CD4-positive, alpha-beta T cell treated with Interleukin-6 at 100 ng/mL for 8 hours (primary cell): ENCODE results near the gene PDZK1.
"Not testable (repeated sequence)": the region's sequence is repeated elsewhere in the genome, so short reads cannot be mapped to it uniquely, and the experiment has no call there.

Source experiments
- DNase-seq: peaks from one replicate; pipeline ENCODE4 v3.0.0-alpha.2; 2020; ENCODE audit warnings: mixed read lengths, low spot score

PDZK1 gene

DNA sequence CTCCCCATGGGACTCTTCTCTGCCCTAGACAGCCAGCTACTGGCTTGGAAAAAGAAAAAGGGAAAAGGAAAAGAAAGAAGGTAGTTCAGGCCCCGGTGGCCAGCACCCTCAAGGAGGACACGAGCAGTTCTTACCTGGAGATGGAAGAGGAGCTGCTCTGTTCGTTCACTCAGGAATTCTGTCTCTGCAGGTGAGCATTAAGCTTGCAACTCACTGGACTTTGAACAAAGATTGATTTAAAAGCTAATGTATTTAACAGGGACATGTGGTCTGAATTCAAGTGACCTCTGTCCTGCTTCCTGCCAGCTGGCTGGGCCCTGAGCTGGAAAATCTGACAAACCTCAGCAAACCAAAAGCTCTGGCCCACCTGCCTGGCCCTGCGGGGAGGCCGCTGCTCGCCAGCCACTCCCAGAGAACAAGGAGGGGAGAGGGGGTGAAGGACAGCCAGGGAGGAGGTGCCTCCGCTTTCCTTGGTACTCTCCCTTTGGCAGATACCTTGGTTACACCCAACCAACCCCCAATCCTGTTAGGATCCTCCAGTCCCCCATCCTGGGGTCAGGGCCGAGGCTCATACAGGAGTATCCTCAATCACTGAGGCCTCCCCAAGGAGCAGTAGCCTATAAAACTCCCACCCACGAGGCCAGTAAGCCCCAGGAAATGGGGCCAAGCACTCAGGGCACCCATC lies at the start of gene PDZK1:
TSS of gene PDZK1 (minus strand) at position 186 of the 685 bp plus-strand sequence. CDS start 19,347 bp downstream, outside the sequence.
- no peak for DNase-seq

GRCh38 chr1:145751491-145752037 lies 44.4 kb upstream of the PDZK1 start:
- DNase-seq: no peak

DNA sequence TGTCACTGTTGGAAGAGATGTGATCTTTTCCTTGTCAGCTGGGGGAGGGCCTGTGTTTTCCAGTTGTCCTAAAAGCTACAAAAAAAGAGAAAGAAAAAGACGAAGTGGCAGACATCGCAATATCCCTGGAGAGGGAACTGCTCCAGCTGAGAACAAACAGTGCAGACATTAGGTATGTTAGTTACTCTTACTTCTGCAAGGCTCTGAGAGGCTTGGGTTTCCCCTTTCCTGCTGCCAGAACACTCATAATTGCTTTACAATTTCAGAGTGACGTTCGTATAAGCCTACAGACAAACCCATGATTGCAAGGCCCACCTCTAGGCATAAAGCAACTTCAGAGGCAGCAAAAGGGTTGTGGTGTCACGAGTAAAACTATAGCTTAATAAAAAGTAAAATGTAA lies 43.3 kb upstream of the PDZK1 start:
- no peak for DNase-seq

- no peak for DNase-seq
Measured at GRCh38 chr1:145747398-145748247, 40.5 kb upstream of the PDZK1 start.

DNA sequence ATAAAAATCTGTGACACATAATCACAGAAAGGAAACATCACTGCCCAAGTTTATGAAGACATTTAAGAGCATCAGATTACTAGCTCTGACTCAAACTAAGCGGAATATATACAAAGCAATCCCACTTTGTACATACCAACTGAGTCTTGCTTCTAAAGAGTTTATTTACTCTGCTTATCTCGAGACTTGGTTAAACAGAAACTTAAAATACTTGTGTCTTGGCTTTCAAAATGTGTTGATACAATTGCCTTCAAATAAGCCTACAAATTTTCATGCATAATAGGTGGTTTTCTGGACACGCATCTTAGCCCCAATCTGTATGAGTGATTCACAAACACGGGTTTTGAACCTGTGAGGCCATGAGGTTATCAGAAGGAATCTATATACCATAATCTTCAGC lies 33.1 kb upstream of the PDZK1 start:
- DNase-seq: no peak

DNA sequence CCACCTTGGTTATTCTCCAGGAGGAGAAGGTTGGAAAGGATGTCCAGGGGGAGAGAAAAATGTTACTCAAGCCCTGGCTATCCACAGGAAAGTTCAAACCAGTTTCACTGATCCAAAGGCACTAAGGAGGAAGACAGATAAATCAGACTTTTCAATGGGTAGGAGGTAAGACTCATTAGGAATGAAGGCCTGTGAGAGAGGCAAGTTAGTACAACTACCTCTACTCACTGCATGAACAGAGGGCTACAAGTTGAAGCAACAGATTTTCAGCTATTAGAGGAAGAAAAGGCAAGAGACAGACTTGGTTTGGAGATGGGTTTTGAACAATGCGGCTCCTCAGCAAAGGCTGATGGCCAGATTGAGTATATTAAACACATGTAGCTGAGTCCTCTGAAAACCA lies 29.0 kb upstream of the PDZK1 start:
- DNase-seq: no peak

GRCh38 chr1:145730900-145731299 lies 23.7 kb upstream of the PDZK1 start:
- no peak for DNase-seq

DNA sequence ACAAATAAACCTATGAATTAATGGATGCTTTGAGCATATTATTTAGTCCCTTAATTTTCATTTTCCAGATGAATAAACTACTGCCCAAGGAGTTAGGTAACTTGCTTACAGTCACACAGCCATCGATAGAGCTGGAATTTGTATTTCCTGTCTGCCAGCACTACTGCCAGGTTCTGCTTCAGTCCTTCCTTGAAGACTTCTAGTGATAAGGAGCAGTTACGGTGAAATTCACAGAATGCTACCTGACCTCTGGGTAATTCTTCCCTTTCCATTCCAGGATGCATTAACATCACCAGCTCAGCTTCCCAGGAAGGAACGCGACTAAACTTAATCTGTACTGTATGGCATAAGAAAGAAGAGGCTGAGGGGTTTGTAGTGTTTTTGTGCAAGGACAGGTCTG lies 23.3 kb upstream of the PDZK1 start:
- DNase-seq: no peak

DNA sequence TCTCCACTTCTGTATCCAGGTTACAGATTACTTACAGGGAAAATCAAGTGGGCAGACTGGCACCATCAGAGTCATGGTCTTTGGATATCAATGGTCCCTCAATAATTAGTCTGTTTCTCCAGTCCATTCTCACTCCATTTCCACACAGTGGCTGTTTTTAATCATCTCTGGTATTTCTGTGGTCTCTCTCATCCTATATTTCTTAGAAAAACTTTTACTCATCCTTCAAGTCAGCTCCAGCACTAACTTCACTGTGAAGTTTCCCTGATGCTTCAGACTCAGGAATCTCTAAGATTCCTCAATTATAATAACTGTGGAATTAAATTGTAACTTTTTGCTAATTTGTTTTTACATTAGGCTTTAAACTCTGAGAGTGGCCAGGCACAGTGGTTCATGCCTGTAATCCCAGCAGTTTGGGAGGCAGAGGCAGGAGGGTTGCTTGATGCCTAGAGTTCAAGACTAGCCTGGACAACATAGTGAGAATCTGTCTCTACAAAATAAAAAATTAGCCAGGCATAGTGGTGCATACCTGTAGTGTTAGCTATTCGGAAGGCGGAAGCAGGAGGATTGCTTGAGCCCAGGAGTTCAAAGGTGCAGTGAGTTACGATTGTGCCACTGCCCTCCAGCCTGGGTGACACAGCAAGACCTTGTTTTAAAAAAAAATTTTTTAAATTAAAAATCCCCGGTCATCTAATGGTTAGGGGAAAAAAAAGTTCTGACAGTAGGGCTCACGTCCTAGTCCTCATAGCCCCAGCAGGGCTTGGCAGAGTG lies 22.7 kb upstream of the PDZK1 start:
- no peak for DNase-seq

- no peak for DNase-seq
Measured at GRCh38 chr1:145729196-145729595, 22.0 kb upstream of the PDZK1 start.

DNA sequence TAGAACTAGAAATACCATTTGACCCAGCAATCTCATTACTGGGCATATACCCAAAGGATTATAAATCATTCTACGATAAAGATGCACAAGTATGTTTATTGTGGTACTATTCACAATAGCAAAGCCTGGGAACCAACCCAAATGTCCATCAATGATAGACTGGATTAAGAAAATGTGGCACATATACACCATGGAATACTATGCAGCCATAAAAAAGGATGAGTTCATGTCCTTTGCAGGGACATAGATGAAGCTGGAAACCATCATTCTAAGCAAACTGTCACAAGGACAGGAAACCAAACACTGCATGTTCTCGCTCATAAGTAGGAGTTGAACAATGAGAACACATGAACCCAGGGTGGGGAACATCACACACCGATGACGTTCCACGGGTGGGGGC lies 19.0 kb upstream of the PDZK1 start:
- not testable (repeated sequence) for DNase-seq

DNA sequence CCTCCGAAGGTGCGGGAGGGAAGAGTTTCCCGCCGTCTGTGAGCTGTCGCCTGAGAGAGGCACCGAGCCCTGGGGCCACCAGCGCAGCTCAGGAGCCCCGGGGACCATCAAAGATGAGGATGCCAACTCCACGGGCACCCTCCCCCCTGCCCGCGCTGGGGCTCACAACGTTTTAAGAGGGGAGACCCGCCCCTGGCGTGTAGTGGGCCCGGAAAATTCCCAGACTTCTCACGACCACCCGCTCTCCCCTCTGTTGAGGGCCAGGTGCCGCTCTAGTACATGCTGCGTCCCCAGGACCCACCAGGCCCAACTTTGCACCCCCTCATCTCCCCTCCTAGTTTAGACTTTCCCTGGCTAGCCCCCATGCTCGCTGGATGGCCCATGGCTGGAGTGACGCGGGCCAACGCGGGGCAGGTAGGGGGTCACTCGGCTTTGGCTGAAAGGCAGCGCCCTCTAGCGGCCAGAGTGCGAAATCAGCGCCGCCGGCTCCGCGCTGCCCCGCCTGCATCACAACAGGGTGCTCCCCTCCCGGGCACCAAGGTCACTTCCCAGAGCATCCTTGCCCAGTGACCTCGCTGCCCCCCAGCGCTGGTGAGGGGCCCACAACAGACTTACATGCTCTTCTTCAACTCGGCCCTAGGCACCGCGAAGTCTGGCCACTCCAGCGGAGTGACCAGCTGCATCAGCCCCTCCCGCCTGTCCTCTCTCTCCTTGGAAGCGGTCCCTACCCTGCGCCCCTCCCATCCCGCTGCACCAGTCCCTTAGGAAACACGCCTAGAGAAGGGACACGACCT lies 13.9 kb upstream of the PDZK1 start:
- DNase-seq: peak; percentile 59

- no peak for DNase-seq
Measured at GRCh38 chr1:145720556-145720877, 13.3 kb upstream of the PDZK1 start.

DNA sequence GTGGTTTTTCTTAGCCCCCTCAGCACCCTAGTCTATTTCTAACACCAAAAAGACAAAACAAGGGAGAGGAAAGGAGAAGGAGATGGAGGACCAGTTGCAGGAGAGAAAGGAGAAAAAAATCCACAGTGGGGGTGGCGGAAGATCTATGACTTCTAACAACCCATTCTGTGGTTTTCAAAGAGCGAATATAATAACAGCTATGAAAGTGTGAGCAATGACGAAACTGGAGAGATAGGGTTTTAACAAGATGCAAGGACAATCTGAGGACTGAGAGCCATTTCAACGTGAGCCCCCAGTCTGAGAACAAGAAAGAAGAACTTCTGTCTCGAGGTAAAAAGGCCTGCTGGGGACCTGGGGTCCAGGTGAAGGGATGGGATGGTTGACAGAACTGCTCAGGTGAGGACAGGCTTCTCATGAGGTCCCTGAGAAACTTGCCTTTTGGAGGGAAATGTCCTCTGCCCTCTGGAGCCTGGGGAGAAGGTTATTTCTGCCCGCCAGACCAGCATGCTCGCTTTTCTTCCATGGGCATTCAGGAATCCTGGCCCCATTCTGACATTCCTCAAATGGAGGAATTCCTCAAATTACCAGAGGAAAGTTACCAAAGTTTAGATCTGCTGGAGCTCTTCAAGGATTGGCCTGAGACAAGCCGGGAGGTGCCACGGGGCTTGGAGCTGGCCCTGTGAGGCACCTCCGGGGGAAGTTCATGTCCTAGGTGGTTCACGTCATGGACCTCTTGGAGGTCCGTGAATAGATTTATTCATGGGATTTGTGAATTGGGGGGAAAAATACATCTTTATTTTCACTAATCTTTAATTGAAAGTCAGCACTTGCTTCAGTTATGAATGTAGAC lies 12.3 kb upstream of the PDZK1 start, which contains the start of gene CD160:
TSS of gene CD160 (plus strand) at position 270 of the 850 bp plus-strand sequence. CDS start 8,829 bp downstream, outside the sequence.
- no peak for DNase-seq

DNA sequence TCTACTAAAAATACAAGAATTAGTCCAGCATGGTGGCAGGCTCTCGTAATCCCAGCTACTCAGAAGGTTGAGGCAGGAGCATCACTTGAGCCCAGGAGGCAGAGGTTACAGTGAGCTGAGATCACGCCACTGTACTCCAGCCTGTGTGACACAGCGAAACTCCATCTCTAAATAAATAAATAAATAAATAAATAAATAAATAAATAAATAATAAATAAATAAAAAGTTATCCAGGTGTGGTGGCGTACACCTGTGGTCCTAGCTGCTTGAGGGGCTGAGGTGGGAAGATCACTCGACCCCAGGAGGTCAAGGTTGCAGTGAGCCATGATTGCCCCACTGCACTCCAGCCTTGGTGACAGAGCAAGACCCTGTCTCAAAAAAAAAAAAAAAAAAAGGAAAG lies 11.3 kb upstream of the PDZK1 start:
- not testable (repeated sequence) for DNase-seq

DNA sequence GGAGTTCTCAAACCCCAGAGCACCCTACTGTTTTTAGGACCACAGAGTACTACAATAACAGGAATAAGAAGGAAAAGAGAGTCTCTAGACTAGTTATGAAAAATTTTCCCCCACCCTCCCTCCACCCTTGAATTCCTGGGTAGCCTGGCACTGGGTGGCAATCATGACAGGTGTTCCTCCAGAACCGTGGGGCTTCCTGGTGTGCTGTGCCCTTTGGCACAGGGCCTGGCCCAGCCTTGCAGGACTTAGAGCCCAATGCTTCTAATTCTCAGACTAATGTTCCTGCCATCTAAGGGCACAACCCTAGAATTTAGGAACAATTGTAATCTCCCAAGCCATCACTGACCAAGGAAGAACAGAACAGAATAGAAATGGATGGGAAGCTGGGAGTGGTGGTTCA lies 10.7 kb upstream of the PDZK1 start:
- DNase-seq: no peak

- no peak for DNase-seq
Measured at GRCh38 chr1:145716641-145717345, 9.6 kb upstream of the PDZK1 start.

- DNase-seq: no peak
Measured at GRCh38 chr1:145714524-145715111, 7.5 kb upstream of the PDZK1 start.

DNA sequence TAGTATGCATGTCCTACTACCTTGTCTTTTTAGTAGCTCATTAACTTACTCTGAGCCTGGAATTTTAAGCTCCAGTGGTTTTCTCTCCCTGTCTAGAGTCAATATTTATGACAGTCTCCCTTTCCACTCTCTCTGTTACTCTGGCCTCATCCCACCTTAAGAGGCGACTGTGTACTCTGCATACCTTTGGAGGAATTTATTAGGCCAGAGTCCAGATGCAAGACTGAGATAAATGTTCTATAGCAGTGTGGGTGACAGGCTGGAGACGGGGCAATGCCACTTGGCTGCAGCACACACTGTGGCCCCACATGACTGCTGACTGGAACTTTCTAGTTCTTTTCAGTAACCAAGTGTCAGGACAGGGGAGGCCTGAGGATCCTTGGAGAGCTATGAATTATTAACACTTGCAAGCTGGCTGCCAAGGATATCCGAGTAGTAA lies 4.1 kb upstream of the PDZK1 start:
- no peak for DNase-seq
